ENCODE measurements around the gene COX7A2L. TPM values are rescaled to one million over a fixed set of nuclear protein-coding genes. Genes with fewer than 3 reads are reported as not detected.

COX7A2L gene
- total RNA-seq, 1 donor from 2014 or later = 126 TPM

DNA sequence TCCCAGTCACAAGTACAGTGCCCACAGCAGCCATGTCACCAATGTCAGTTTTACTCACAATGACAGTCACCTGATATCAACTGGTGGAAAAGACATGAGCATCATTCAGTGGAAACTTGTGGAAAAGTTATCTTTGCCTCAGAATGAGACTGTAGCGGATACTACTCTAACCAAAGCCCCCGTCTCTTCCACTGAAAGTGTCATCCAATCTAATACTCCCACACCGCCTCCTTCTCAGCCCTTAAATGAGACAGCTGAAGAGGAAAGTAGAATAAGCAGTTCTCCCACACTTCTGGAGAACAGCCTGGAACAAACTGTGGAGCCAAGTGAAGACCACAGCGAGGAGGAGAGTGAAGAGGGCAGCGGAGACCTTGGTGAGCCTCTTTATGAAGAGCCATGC is 31.3 kb downstream of the COX7A2L start:
- DNase-seq (ENCODE audit: low read depth) (no peak), FAIRE-seq (no peak)
- Histone ChIP-seq H4K20me1 (ENCODE audit: insufficient read depth, low read length) (no peaks in the 10 kb centered on the region), H3K27ac (ENCODE audit: low read depth, low read length) (no peak overlapping the region), H3K36me3 (ENCODE audit: insufficient read depth, low read length) (peaks cover 39% of the 10 kb centered on the region), H3K9me3 (ENCODE audit: insufficient read depth, low read depth, low read length) (no peaks in the 10 kb centered on the region), H3K79me2 (ENCODE audit: insufficient read depth, low read length) (no peaks in the 10 kb centered on the region), H3K4me1 (ENCODE audit: insufficient read depth, low read length) (no peaks in the 10 kb centered on the region), H3K4me2 (ENCODE audit: low read length) (no peak overlapping the region), H3K4me3 (ENCODE audit: insufficient read depth, low read depth, low read length) (no peak overlapping the region), H2AFZ (ENCODE audit: low read depth, low read length) (no peak overlapping the region), H3K27me3 (ENCODE audit: insufficient read depth, low read length) (no peaks in the 10 kb centered on the region), H3K9ac (ENCODE audit: low read length) (no peak overlapping the region)
- Mint-ChIP-seq H3K4me3 (ENCODE audit: unreplicated experiment) (no peak overlapping the region), H3K27me3 (ENCODE audit: low read depth, unreplicated experiment) (no peaks in the 10 kb centered on the region), H3K4me1 (ENCODE audit: low read depth, unreplicated experiment) (peaks cover 20% of the 10 kb centered on the region), H3K9me3 (ENCODE audit: unreplicated experiment) (no peaks in the 10 kb centered on the region), H3K36me3 (ENCODE audit: low read depth, unreplicated experiment) (peaks cover 11% of the 10 kb centered on the region), H3K27ac (ENCODE audit: unreplicated experiment) (no peak overlapping the region)
- TF ChIP-seq, protein P1, sequence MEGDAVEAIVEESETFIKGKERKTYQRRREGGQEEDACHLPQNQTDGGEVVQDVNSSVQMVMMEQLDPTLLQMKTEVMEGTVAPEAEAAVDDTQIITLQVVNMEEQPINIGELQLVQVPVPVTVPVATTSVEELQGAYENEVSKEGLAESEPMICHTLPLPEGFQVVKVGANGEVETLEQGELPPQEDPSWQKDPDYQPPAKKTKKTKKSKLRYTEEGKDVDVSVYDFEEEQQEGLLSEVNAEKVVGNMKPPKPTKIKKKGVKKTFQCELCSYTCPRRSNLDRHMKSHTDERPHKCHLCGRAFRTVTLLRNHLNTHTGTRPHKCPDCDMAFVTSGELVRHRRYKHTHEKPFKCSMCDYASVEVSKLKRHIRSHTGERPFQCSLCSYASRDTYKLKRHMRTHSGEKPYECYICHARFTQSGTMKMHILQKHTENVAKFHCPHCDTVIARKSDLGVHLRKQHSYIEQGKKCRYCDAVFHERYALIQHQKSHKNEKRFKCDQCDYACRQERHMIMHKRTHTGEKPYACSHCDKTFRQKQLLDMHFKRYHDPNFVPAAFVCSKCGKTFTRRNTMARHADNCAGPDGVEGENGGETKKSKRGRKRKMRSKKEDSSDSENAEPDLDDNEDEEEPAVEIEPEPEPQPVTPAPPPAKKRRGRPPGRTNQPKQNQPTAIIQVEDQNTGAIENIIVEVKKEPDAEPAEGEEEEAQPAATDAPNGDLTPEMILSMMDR (IDR thresholded peaks at IDR 0.05; ENCODE audit: insufficient read depth, low read depth, low read length) = no peak
- no peak for TF ChIP-seq EZH2 (IDR thresholded peaks at IDR 0.05; ENCODE audit: insufficient read depth, low read length)

DNA sequence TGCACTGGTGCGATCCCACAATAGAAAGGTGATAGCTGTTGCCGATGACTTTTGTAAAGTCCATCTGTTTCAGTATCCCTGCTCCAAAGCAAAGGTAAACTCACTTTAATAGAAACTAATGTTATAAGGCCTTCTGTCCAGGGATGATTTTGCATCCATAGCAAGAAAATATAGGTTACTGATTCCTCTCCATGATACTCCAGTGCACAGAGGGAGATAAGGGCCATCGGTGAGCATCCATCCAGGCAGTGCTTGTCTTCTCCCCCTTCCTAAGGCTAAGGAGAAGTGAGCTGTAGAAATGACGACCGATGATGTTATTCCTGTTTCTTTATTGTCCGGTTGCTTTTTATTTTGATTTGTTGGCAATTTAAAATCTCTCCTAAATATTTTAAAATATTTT is 32.1 kb downstream of the COX7A2L start:
- Histone ChIP-seq H3K9ac (ENCODE audit: low read length) (no peak overlapping the region), H3K27me3 (ENCODE audit: insufficient read depth, low read length) (no peaks in the 10 kb centered on the region), H2AFZ (ENCODE audit: low read depth, low read length) (no peak overlapping the region), H3K36me3 (ENCODE audit: insufficient read depth, low read length) (peaks cover 39% of the 10 kb centered on the region), H3K9me3 (ENCODE audit: insufficient read depth, low read depth, low read length) (no peaks in the 10 kb centered on the region), H3K27ac (ENCODE audit: low read depth, low read length) (no peak overlapping the region), H3K4me3 (ENCODE audit: insufficient read depth, low read depth, low read length) (no peak overlapping the region), H3K4me1 (ENCODE audit: insufficient read depth, low read length) (no peaks in the 10 kb centered on the region), H3K79me2 (ENCODE audit: insufficient read depth, low read length) (no peaks in the 10 kb centered on the region), H4K20me1 (ENCODE audit: insufficient read depth, low read length) (no peaks in the 10 kb centered on the region), H3K4me2 (ENCODE audit: low read length) (no peak overlapping the region)
- no peaks in the 10 kb centered on the region for H3K27me3 Mint-ChIP-seq (ENCODE audit: low read depth, unreplicated experiment)
- H3K4me1 Mint-ChIP-seq (ENCODE audit: low read depth, unreplicated experiment) = peaks cover 20% of the 10 kb centered on the region
- H3K27ac Mint-ChIP-seq (ENCODE audit: unreplicated experiment) = no peak overlapping the region
- FAIRE-seq (no peak), DNase-seq (ENCODE audit: low read depth) (no peak)
- H3K36me3 Mint-ChIP-seq (ENCODE audit: low read depth, unreplicated experiment) = peaks cover 11% of the 10 kb centered on the region
- TF ChIP-seq EZH2 (IDR thresholded peaks at IDR 0.05; ENCODE audit: insufficient read depth, low read length) = no peak
- H3K4me3 Mint-ChIP-seq (ENCODE audit: unreplicated experiment) = no peak overlapping the region
- no peaks in the 10 kb centered on the region for H3K9me3 Mint-ChIP-seq (ENCODE audit: unreplicated experiment)

DNA sequence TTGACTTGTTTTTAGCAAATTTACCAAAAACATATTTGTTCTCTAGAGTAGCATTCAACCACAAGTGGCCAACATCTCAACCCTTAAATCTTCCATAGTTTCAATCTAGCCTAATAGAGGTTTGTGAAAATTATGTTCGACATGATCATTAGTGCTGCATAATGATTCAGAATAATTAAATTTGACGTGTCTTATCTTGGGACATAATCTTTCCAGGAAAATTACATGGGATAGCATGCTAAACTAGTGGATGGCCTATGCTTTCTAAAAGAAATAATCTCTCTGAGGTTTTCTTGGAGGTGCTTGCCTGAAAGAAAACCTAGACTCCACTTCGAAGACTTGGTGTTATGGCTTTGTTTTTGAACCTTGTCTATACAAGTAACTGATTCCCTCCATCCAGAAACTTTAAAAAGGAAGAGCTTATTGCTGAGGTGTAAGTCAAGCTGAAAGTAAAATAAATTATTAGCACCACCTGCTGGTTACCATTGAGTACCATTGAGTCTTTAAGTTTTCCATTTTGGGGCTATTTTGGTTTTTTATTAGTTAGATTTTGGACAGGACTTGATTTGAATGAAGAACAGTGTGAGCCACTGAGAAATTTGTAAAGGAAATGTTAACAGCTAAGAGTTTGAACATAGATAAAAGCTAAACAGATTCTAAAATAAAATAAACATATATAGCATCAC is 32.7 kb downstream of the COX7A2L start:
- peaks cover 33% of the 10 kb centered on the region for H3K36me3 ChIP-seq (ENCODE audit: insufficient read depth, low read length)
- no peaks in the 10 kb centered on the region for H3K79me2 ChIP-seq (ENCODE audit: insufficient read depth, low read length)
- FAIRE-seq = no peak
- no peak overlapping the region for H3K9ac ChIP-seq (ENCODE audit: low read length)
- no peaks in the 10 kb centered on the region for H3K27me3 ChIP-seq (ENCODE audit: insufficient read depth, low read length)
- TF ChIP-seq, protein P1 (IDR thresholded peaks at IDR 0.05; ENCODE audit: insufficient read depth, low read depth, low read length) = peak; percentile 63
- no peak for TF ChIP-seq EZH2 (IDR thresholded peaks at IDR 0.05; ENCODE audit: insufficient read depth, low read length)
- no peaks in the 10 kb centered on the region for H3K27me3 Mint-ChIP-seq (ENCODE audit: low read depth, unreplicated experiment)
- H2AFZ ChIP-seq (ENCODE audit: low read depth, low read length) = no peak overlapping the region
- H3K4me2 ChIP-seq (ENCODE audit: low read length) = no peak overlapping the region
- no peak overlapping the region for H3K4me3 ChIP-seq (ENCODE audit: insufficient read depth, low read depth, low read length)
- peak; percentile 15 for DNase-seq (ENCODE audit: low read depth)
- H3K36me3 Mint-ChIP-seq (ENCODE audit: low read depth, unreplicated experiment) = peaks cover 5% of the 10 kb centered on the region
- H3K9me3 ChIP-seq (ENCODE audit: insufficient read depth, low read depth, low read length) = no peaks in the 10 kb centered on the region
- H3K27ac ChIP-seq (ENCODE audit: low read depth, low read length) = no peak overlapping the region
- no peaks in the 10 kb centered on the region for H3K9me3 Mint-ChIP-seq (ENCODE audit: unreplicated experiment)
- no peak overlapping the region for H3K4me3 Mint-ChIP-seq (ENCODE audit: unreplicated experiment)
- H3K27ac Mint-ChIP-seq (ENCODE audit: unreplicated experiment) = peak overlapping the region; percentile 50
- H3K4me1 ChIP-seq (ENCODE audit: insufficient read depth, low read length) = no peaks in the 10 kb centered on the region
- H3K4me1 Mint-ChIP-seq (ENCODE audit: low read depth, unreplicated experiment) = peaks cover 20% of the 10 kb centered on the region
- H4K20me1 ChIP-seq (ENCODE audit: insufficient read depth, low read length) = no peaks in the 10 kb centered on the region
